Activated T-cell treated with anti-CD3 and anti-CD28 coated beads, Interleukin-2, amount 50 U/mL, for 1 hour (primary cell): Measurements from ENCODE around the gene SPECC1L.
"Not testable (repeated sequence)": the region's sequence is repeated elsewhere in the genome, so short reads cannot be mapped to it uniquely, and the experiment has no call there.

ENCODE experiments used
- DNase-seq: peaks from one replicate; pipeline ENCODE4 v3.0.0-alpha.2; 2020

SPECC1L gene

DNA sequence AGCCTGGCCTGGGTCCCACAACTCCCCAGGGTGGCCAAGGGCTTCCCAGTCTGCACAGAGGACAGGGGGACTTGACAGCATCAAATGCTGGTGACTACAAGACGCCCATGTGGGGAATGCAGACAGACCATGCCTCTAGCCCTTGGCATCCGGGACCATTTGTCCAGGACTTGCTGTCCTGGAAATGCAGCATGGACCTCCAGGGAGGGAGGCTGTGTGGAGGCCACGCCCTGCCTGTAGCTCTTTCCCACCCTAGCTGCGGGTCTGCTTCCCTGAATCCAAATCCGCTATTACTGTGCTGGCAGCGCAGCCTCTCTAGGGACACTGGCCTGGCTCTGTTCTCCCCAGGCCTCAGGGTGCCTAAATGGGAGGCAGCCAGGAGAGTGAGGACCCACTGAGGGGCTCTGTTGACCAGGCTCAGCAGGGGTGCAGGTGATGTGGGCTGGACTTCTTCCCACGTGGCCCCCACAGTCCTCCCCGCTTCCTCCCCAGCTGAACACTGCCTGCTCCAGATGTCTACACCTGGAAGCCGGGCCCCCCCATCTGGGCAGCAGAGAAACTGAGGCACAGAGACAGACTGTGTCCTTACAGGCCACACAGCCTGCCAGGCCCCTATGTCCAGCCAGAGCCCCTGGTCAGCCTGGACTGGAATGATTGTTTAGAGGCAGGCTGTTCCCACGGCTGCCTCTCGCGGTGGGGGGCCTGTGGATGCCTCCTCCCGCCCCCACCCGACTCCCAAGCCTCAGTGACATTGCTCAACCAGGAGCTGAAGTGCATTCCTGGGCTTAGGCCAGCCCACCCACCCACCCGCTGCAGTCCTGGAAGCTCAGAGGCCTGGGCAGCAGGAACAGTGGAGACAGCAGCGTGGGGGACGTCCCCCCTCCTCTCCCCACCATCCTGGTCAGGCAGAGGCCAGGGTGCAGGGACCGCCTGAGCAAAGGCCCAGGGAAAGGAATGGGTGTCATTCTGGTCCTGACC lies 24.8 kb upstream of the SPECC1L start:
- DNase-seq = not testable (repeated sequence)

DNA sequence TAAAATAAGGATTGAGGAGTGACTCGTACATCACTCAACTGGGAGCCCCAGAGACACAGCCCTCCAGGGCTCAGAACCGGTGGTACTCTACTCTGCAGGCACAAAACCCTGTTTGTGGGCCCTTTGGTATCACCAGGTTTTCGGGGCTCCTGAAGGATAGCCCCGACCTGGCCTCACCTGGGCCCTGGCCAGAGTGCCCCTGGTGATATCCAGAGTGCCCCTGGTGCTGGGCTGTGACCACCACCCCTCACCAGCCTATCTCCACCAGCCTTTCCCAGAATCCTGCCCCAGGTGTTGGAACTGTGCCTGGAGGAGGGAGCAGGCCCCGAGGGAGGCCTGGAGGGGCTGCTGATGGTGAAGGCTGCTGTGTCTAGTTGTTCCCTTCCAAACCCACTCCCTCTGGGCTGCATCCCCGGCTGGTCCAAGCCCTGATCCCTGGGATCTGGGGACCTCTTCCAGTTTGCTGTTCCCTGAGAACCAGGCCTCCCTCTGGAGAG lies 23.6 kb upstream of the SPECC1L start:
- no peak for DNase-seq

DNA sequence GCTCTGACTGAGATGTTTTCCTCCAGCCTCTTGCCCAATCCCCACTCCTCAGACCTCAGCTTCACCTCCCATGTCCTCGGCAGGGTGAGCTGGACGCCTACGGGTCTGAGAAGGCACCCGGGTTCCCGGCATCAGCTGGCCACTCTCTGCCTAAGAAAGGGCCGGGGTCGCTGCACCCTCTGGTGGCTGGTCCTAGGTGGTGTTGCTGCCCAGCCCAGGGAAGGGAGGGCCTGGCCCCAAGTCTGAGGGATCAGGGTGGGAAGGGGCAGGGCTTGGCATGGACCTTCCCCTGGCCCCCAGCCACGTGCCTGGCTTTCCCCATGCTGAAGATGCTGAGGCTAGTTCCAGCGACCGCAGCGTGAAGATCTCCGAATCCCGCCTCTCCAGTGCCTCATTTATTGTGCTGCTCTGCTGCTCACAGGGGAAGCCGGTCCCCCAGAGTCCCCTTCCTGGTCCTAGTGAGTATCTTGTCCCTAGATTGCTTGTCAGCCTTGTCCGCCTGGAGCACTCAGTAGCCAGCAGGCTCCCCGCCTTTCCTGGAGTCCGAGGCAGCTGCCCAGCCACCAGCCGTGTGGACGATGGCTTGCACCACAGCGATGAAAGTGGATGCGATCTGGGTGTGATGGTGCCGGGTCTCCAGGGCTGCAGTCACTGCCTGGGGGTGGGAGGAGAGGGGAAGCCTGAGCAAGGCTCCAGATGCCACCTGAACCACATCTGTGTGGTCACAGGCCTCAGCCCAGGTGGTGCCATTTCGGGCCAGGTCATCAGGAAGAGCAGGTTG lies 22.9 kb upstream of the SPECC1L start:
- peak; percentile 58 for DNase-seq

DNA sequence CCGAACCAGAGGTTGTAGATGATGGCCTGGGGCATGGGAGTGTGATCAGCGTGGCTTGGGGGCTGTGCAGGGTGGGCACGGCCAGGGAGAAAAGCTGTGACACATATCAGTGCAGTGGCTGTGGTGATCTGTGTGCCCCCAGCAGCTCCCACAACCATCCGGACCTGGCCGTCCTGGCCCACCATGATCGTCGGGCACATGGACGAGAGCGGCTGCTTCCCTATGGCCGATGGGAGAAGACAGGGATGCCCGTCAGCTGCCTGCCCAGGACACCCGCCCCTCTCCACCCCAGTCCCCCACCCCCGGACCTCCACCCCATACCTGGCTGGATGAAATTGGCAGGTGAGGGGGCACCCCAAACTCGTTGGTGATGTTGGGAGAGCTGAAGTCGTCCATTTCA lies 22.0 kb upstream of the SPECC1L start:
- not testable (repeated sequence) for DNase-seq

DNA sequence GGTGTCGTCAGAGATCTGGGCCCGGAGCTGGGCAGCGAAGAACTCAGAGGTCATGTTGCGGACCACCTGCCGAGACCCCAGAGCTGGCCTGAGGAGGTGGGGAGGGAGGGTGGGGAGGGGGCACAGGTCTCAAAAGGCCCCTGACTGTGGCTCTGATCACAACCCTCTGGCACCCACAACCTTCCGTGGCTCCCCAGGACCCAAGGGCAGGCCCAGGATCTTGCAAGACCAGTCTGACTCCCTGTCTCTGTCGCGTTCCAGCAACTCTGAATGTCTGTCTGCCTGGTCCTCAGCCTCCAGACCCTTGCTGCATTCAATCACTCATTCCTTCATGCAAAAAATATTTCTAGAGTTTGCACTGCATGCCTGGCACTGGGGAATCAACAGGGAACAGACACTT lies 21.2 kb upstream of the SPECC1L start:
- not testable (repeated sequence) for DNase-seq

DNA sequence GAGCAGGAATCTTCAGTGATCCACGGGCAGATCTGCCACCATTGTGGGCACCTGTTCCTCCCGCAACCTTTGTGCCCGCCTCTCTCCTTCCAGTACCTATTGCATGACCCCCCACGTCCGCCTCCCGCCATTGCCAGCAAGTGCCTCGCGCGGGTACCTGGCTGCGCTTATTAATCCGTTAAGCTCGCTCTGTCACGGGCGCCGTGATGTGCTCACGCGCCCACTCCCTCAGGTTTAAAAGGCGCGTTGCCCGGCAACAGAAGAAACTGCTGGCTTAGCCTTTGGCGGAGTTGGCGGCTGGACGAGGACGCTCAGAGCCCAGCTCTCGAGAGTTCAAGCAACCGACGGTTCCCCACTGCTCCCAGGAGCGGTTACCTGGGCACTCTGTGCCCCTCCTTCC lies 19.3 kb upstream of the SPECC1L start:
- not testable (repeated sequence) for DNase-seq

DNA sequence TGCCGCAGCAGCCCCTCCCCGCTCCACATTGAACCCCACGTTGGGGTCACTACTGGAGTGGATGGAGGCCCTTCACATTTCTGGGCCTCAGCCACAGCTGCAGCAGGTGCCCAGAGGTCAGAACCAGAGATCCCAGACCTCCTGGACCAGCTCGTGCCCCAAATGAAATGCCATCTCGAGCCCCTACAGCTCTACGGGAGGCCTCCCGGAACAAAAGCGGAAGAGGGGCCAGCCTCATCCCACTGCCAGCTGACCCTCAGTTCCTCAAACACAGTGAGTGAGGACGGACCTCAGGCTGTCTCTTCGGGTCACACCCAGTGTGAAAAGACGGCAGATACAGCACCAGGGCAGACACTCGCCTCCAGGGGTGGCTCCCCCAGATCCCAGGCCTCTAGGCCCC lies 17.5 kb upstream of the SPECC1L start:
- not testable (repeated sequence) for DNase-seq

DNA sequence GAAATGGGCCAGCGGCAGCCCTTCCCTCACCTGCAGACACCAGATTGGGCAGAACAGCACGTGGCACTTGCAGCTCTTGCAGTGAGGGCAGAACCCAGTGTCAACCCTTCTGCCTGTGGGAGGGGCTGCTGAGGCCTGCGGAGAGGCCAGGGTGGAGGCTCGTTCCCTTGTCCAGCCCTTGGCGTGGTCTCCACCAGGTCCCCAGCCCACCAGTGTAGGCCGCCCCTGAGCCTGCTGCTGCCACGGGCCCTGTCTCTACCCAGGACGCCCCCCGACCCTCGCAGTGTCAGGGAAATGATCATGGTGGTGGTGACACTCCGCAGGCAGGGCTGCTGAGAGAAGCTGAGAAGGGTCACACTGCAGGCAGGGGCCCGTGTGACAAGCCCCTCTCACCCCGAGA lies 14.5 kb upstream of the SPECC1L start:
- DNase-seq = not testable (repeated sequence)

DNA sequence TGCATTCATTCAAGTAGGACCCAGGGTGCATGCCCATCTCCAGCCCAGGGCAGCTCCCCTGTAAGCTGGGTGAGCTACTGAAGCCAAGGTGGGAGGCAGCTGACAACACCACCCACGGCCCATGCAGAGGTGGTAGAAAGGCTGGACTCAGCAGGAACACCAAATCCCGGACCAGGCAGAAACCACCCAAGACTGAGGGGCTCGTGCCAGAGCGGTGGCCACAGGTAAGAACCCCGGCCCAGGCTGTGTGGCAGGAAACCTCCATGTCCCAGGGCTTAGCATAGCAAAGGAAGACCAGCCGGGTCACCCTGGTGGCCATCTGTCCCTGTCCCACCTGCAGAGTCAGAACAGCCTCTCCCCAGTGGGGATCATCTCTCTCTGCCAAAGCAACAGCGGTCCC lies 13.9 kb upstream of the SPECC1L start:
- not testable (repeated sequence) for DNase-seq

DNA sequence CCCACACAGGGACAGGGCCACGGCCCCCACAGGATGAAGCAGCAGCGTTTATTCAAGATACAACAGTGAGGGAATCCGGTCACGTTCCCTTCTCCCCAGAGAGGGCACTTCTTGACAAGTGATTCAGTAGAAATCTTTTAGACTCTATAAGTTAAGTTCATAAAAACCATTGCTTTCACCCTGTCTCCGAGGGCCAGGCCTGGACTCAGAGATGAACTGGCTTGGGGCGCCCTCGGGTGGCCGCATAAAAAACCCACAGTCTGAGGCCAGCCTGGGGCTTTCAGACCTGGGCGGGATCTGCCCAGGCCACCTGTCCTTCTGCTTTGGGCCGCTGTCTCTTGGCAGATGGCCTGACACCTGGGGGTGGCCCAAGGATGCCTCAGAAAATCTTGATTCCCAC lies 11.2 kb upstream of the SPECC1L start:
- peak; percentile 70 for DNase-seq

DNA sequence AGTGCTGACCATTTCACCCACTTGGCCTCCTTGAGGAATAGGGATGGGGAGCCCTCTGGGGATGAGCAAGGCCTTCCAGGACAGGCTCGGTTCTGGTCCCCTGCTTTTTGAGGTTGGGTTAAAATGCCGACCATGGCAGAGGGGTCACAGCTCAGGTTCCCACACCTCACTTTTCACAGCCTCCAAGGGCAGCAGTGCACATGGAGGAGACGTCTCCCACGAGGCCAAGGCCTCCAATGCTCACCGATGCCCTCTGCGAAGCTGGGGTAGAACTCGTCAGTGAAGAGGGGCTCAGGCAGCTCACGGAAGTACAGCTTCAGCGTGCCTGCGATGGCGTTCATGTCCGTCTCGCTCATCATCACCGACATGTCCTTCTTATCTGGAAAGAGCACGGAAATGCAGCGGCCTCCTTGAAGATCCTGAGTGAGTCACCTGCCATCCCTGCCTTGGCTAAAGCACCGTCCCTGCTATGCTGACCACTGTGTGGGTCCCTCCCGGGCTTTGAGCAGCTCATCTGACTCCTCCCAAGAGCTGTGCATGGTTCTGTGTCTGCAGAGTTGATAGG lies 8.4 kb upstream of the SPECC1L start:
- DNase-seq = not testable (repeated sequence)

DNA sequence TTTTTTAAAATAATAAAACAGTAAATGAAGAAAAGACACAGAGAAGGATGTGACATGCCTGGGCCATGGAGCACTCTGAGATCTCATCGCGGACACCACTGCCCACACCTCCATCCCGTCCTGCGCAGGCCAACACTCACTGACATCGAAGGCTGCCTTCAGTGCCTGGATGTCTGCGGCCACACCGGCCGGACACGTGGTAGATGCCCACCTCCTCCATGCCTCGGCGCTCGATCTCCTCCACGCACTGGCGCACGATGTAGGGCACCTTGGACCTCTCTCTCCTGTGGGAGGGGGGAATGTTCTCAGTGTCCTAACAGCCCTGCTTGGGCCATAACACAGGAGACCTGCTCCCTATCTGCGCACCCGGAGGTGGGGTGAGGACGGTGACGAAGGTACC lies 7.2 kb upstream of the SPECC1L start:
- DNase-seq = not testable (repeated sequence)

DNA sequence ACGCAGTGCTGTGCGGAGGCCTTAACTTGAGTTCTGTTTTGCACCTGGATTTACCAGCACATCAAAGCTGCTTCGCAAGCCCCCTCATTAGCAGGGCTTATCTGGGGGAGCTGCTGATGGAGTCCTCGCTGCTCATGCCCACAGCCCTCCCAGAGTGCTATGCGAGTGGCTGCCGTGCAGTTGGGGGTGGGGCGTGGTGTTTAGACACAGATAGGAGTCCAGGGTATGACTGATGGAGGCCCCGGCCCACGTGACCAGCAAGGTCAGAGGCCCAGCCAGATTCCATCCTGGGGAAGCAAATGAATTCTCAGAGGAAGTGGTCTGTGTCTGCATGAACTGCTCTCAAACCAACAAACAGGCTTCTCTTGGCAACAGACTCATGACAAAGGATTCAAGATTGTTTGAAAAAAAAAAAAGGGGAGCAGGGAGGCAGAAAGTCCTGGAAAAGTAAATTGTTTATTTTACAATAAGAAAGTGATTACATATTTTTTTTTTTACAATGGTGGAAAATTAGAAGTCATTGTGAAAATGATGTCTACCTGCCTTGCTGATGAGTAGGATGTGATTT lies 6.2 kb upstream of the SPECC1L start:
- DNase-seq = not testable (repeated sequence)

DNA sequence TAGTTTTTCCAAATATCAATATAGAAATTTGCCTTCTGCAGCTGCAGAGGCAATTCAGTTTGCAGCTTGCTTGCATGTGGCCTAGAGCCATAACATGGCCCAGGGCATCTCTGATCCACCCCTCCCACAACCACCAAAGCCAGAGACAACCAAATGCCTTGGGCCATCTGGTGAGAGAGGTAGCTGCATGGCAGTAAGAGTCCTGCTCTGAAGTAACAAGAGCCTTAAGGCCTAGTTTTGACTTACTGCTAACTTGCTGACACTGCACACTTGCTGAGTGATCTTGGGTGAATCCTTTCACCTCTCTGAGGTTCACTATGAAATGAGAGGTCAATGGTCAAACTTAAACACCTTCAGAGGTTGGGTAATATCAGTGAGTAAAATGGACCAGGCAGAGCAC lies 4.9 kb upstream of the SPECC1L start:
- no peak for DNase-seq

DNA sequence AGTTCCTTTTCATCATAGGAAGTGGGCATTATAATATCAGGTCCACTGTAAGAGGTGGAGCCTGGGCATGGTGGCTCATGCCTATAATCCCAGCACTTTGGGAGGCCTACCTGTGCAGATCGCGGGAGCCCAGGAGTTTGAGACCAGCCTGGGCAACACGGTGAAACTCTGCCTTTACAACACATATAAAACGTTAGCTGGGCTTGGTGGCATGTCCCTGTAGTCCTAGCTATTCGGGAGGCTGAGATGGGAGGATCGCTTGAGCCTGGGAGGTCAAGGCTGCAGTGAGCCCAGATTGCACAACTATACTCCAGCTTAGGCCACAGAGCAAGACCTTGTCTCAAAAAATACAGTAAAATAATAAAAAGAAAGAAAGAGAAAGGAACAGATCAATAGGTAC lies 4.1 kb upstream of the SPECC1L start:
- not testable (repeated sequence) for DNase-seq

DNA sequence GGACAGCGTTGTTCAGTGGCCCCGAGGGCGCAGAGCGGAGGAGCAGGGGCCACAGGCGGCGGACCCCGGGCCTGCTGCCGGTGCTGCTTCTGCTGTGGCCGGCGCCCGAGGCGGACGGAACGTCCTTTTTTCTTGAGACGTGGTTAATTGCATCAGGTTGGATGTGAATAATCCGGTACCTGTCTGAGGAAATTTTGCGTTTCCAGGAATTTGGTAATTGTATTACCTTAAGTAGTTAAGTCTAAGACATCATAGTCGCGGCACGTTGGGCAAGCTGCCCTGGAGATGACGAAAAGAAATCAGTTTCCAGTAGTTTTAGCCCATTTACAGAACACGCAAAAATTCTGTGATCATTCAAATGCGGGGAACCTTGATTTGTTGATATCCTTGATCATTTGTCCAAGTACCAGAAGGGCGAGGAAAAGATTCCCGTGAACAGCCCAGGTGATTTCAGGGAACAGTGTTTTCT lies 789 bp downstream of the SPECC1L start:
- no peak for DNase-seq

DNA sequence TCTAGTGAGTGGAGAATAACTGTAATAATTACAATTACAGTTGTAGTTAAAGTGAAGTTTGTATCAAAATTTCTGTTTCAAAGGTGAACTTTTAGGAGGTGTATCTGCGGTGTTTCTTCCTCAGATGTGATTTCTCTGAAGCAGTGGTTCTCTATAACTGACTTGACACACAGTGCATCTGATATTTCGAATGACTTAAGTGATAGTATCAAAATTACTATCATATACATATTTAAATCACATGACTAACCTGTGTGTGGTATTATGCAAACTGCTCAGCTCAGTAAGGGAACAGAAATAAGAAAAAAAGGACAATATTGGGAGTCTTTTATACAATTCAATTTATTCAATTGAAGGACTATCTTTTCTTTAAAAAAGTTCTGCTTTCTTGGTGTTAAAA lies 2.4 kb downstream of the SPECC1L start:
- DNase-seq = not testable (repeated sequence)

DNA sequence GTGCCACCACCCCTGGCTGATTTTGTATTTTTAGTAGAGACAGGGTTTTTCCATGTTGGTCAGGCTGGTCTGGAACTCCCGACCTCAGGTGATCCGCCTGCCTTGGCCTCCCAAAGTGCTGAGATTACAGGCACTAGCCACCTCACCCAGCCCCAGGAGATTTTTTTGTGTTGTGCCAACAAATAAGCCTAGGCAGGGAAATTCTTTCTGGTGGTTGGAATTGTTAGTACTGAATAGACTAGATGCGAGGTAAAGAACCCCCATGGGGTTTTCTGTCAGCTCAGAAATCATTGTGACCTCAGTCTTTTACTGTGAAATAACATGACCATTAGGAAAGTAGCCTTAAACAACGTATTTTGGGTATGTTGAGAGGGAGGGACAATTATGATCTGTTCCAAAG lies 3.3 kb downstream of the SPECC1L start:
- not testable (repeated sequence) for DNase-seq

DNA sequence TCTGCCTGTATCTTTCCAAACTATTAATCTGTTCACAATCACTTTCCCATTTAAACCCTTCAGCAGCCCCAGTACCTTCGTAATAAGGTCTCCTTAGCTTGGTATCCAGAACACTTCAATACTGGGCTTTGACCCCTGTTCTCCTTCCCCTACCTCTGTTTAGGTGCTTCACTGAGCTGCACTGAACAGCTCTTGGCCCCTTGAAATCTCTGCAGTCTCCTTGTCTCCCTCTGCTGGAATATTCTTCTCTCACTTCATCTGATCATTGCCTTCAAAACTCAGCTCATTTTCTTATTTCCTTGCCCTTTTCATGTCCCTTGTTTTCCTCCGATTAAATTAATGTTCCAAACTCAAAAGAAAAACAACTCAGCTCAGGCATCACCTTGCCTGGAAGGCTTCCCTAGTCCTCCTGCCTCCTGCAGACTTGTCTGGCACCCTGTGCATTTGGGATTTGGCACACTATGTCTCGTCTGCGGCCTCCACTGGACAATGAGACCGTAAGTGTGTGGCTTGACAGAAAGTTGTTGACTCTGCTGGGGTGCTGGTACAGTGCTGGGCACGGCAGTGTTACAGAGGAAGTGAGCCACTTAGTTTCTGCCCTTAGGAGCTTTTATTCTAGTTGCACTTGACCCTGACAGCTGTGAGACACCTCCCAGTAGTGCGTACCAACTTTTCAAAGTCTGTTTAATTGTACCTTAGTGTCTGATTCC lies 4.2 kb downstream of the SPECC1L start:
- DNase-seq = not testable (repeated sequence)

DNA sequence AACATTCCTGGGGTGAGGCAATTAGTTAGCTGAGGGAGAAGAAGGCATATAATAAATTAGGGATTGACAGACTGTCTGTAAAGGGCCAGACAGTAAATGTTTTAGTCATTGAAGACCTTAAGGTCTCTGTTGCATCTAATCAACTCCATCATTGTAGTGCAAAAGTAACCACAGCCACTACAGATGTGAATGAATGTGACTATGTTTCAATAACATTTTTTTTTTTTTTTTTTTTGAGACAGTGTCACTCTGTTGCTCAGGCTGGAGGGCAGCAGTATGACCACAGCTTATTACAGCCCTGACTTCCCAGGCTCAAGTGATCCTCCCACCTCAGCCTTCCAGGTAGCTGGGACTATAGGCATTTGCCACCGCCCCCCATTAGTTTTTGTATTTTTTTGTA lies 9.7 kb downstream of the SPECC1L start:
- DNase-seq = not testable (repeated sequence)

DNA sequence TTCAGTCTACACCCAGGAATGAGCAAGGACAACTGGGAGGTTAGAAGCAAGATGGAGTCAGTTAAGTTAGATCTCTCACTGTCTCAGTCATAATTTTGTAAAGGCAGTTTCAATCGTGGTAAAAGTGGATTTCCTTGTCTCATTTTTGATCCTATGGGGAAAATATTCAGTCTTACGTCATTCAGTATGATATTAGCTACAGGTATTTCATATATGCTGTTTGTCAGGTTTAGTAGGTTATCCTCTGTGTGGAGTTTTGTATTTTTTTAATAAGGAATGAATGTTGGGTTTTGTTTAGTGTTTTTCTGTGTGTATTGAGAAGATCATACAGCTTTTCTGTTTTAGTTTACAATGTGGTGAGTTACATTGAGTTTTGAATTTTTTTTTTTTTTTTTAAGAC lies 11.8 kb downstream of the SPECC1L start:
- DNase-seq = no peak

DNA sequence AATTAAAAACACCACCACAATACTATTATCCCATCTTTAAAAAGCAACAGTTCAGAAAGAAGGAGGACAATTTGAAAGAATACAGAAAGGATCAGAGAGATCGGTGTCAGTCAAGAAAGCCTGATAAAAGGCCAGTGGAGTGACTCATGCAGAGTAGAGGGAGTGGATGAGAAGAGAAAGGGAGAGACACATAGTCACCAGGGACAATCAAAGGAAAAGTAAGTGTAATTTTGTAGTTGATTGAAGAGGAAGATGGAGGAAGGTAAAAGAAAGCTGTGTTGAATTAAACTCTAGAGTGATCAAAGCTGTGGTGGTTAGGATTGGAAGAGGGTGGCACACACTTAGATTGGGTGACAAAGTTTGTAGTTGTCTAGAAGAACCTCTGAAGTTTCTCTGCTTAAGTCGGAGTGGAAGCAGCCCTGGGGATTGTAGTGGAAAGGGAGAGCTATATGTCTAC lies 14.1 kb downstream of the SPECC1L start:
- no peak for DNase-seq
